H1 (cell line): ENCODE data around the gene GALC. TPM values are rescaled to one million over a fixed set of nuclear protein-coding genes. Genes with fewer than 3 reads are reported as not detected.

Source experiments
- CTCF ChIA-PET: fragments of 300-600 bp; sonication (Branson Sonifier 250); formaldehyde crosslinking; loops from one replicate; lab custom pipeline; 2021; ENCODE audit not compliant: partially characterized antibody; lab: Charles Lee
- POLR2A ChIA-PET: fragments of 300-600 bp; sonication (Branson Sonifier 250); formaldehyde crosslinking; loops from one replicate; lab custom pipeline; 2021; ENCODE audit warnings: inconsistent platforms; ENCODE audit not compliant: partially characterized antibody; lab: Charles Lee
- DNase-seq, 2 experiments: peaks; one replicate each; pipeline versions ENCODE4 v3.0.0 to v3.0.0-alpha.2; 2010 to 2022; ENCODE audit warnings: low spot score in 2 of 2, low read depth in 1 of 2, mixed read lengths in 1 of 2
- FAIRE-seq: peaks from 2 replicates; lab custom pipeline; 2011; peaks lifted over from hg19 to GRCh38; lab: Jason Lieb, UNC
- H2AFZ ChIP-seq: 2 replicates; pipeline ENCODE4 v1.8.1; 2012; ENCODE audit warnings: low read length, inconsistent platforms
- H2AK5ac ChIP-seq: 2 replicates; pipeline ENCODE4 v1.6.1; 2013; ENCODE audit warnings: low read depth, low read length
- H2BK120ac ChIP-seq: replicated peaks from 2 replicates; pipeline ENCODE3; 2013; ENCODE audit warnings: low read depth, low read length, inconsistent platforms
- H2BK12ac ChIP-seq: 2 replicates; pipeline ENCODE4 v1.6.1; 2013; ENCODE audit warnings: low read depth, low read length
- H2BK15ac ChIP-seq: 2 replicates; pipeline ENCODE4 v1.6.1; 2013; ENCODE audit warnings: low read length
- H2BK20ac ChIP-seq: 2 replicates; pipeline ENCODE4 v1.6.1; 2013; ENCODE audit warnings: low read length
- H2BK5ac ChIP-seq: 2 replicates; pipeline ENCODE4 v1.6.1; 2013; ENCODE audit warnings: low read depth, low read length
- H3K14ac ChIP-seq: 2 replicates; pipeline ENCODE4 v1.6.1; 2013; ENCODE audit warnings: inconsistent platforms; ENCODE audit not compliant: insufficient read length
- H3K18ac ChIP-seq: 2 replicates; pipeline ENCODE4 v1.6.1; 2013; ENCODE audit warnings: low read length; ENCODE audit errors: extremely low read depth
- H3K23ac ChIP-seq: 2 replicates; pipeline ENCODE4 v1.6.1; 2013; ENCODE audit warnings: inconsistent platforms; ENCODE audit not compliant: insufficient read length
- H3K23me2 ChIP-seq: 2 replicates; pipeline ENCODE4 v1.6.1; 2013; ENCODE audit warnings: low read depth, low read length
- H3K27ac ChIP-seq: 2 replicates; pipeline ENCODE4 v1.6.1; 2011; ENCODE audit warnings: low read depth, low read length, inconsistent platforms
- H3K27me3 ChIP-seq, 4 experiments: replicated peaks in 1 of 4; 1 replicate in 1 of 4; 2 replicates in 3 of 4; pipeline versions ENCODE4 v1.6.1 to v1.8.1; 2011 to 2013; ENCODE audit warnings: low read length in 3 of 4, mild to moderate bottlenecking in 3 of 4, inconsistent platforms in 2 of 4, mixed read lengths in 2 of 4, moderate library complexity in 1 of 4; ENCODE audit not compliant: control insufficient read depth in 3 of 4, insufficient read depth in 3 of 4; ENCODE audit errors: extremely low read depth in 1 of 4
- H3K36me3 ChIP-seq, 4 experiments: 2 replicates each; pipeline versions ENCODE4 v1.6.1 to v1.8.1; 2011 to 2013; ENCODE audit warnings: mild to moderate bottlenecking in 4 of 4, low read length in 3 of 4, moderate library complexity in 2 of 4, control low read depth in 1 of 4, inconsistent platforms in 1 of 4; ENCODE audit not compliant: insufficient read depth in 4 of 4, control insufficient read depth in 2 of 4
- H3K4ac ChIP-seq: replicated peaks from 2 replicates; pipeline ENCODE3; 2013; ENCODE audit warnings: low read length, low read depth, mixed read lengths, inconsistent platforms; ENCODE audit not compliant: insufficient read length
- H3K4me1 ChIP-seq, 4 experiments: replicated peaks in 1 of 4; 1 replicate in 1 of 4; 2 replicates in 3 of 4; pipeline versions ENCODE4 v1.6.1 to v1.8.1; 2011 to 2013; ENCODE audit warnings: low read length in 3 of 4, inconsistent platforms in 2 of 4, mixed read lengths in 1 of 4; ENCODE audit not compliant: insufficient read depth in 4 of 4, control insufficient read depth in 3 of 4
- H3K4me2 ChIP-seq, 2 experiments: 2 replicates each; pipeline versions ENCODE4 v1.6.1 to v1.8.1; 2011 to 2013; ENCODE audit warnings: low read depth in 2 of 2, low read length in 2 of 2, control low read depth in 1 of 2, inconsistent platforms in 1 of 2, mild to moderate bottlenecking in 1 of 2; ENCODE audit not compliant: insufficient read depth in 1 of 2
- H3K4me3 ChIP-seq, 4 experiments: fragments of 200-600, 300-600 bp in 1 of 4; sonication (generic), shearing (Covaris generic), sonication (Bioruptor Twin) in 1 of 4; 2 replicates each; pipeline versions ENCODE4 v1.5.1 to v1.8.1; 2011 to 2016; ENCODE audit warnings: low read length in 4 of 4, low read depth in 3 of 4, control low read depth in 2 of 4, inconsistent platforms in 2 of 4, mild to moderate bottlenecking in 2 of 4, mixed read lengths in 1 of 4, moderate library complexity in 1 of 4; ENCODE audit not compliant: insufficient read depth in 2 of 4; ENCODE audit errors: extremely low read depth in 1 of 4
- H3K56ac ChIP-seq: replicated peaks from 2 replicates; pipeline ENCODE3; 2013; ENCODE audit warnings: low read depth, mild to moderate bottlenecking, mixed read lengths, low read length, inconsistent platforms; ENCODE audit not compliant: insufficient read length
- H3K79me1 ChIP-seq: 2 replicates; pipeline ENCODE4 v1.6.1; 2013; ENCODE audit warnings: low read depth, low read length, control low read depth
- H3K79me2 ChIP-seq, 2 experiments: 2 replicates each; pipeline versions ENCODE4 v1.6.1 to v1.8.1; 2012 to 2013; ENCODE audit warnings: low read length in 2 of 2, mild to moderate bottlenecking in 2 of 2, inconsistent platforms in 1 of 2; ENCODE audit not compliant: insufficient read depth in 2 of 2, control insufficient read depth in 1 of 2
- H3K9ac ChIP-seq, 4 experiments: replicated peaks in 1 of 4; 1 replicate in 1 of 4; 2 replicates in 3 of 4; pipeline versions ENCODE4 v1.6.1 to v1.8.1; 2011 to 2013; ENCODE audit warnings: low read depth in 3 of 4, low read length in 3 of 4, control low read depth in 2 of 4, mild to moderate bottlenecking in 2 of 4, moderate library complexity in 2 of 4, inconsistent platforms in 1 of 4; ENCODE audit errors: extremely low read depth in 1 of 4
- H3K9me3 ChIP-seq, 2 experiments: 2 replicates each; pipeline versions ENCODE4 v1.6.1 to v1.8.1; 2012 to 2013; ENCODE audit warnings: mild to moderate bottlenecking in 2 of 2, moderate library complexity in 2 of 2, control low read depth in 1 of 2, inconsistent platforms in 1 of 2, low read depth in 1 of 2, low read length in 1 of 2, mixed read lengths in 1 of 2; ENCODE audit not compliant: insufficient read depth in 2 of 2
- H4K20me1 ChIP-seq, 2 experiments: replicated peaks in 1 of 2; 2 replicates each; pipeline versions ENCODE3 to v1.8.1; 2011 to 2013; ENCODE audit warnings: inconsistent platforms in 2 of 2, low read length in 2 of 2, mild to moderate bottlenecking in 1 of 2; ENCODE audit not compliant: insufficient read depth in 2 of 2, control insufficient read depth in 1 of 2
- H4K5ac ChIP-seq: 2 replicates; pipeline ENCODE4 v1.6.1; 2013; ENCODE audit warnings: low read length, low read depth, mixed read lengths, inconsistent platforms; ENCODE audit not compliant: insufficient read length
- H4K8ac ChIP-seq: 2 replicates; pipeline ENCODE4 v1.8.0; 2013; ENCODE audit warnings: mild to moderate bottlenecking, moderate library complexity, low read length, inconsistent platforms; ENCODE audit not compliant: insufficient read depth; ENCODE audit errors: extremely low read depth
- H4K91ac ChIP-seq: replicated peaks from 2 replicates; pipeline ENCODE3; 2013; ENCODE audit warnings: low read length, mixed read lengths, inconsistent platforms; ENCODE audit not compliant: insufficient read length
- BRCA1 ChIP-seq: IDR thresholded peaks from 2 replicates; pipeline ENCODE4 v1.6.1; 2012; ENCODE audit warnings: low read depth, low read length, improper control_type of control experiment
- CHD2 ChIP-seq: IDR thresholded peaks from 2 replicates; pipeline ENCODE4 v1.6.1; 2012; ENCODE audit warnings: low read length, improper control_type of control experiment
- CREB1 ChIP-seq: IDR thresholded peaks from 2 replicates; pipeline ENCODE4 v1.6.1; 2012; ENCODE audit warnings: inconsistent platforms
- JUN ChIP-seq: IDR thresholded peaks from 2 replicates; pipeline ENCODE4 v1.6.1; 2011; ENCODE audit warnings: low read depth, mild to moderate bottlenecking, improper control_type of control experiment, low read length
- PHF8 ChIP-seq: fragments of 200-600 bp; sonication (generic); conservative IDR thresholded peaks from 2 replicates; pipeline ENCODE4 v1.7.1; 2012; ENCODE audit warnings: low read depth, mild to moderate bottlenecking, inconsistent platforms, low read length, moderate library complexity
- POLR2A ChIP-seq, 2 experiments: IDR thresholded peaks; 1 replicate in 1 of 2; 2 replicates in 1 of 2; pipeline ENCODE4 v1.6.1; 2011; ENCODE audit warnings: low read depth in 2 of 2, low read length in 2 of 2, mild to moderate bottlenecking in 2 of 2; ENCODE audit errors: control extremely low read depth in 1 of 2
- RFX5 ChIP-seq: IDR thresholded peaks from 2 replicates; pipeline ENCODE4 v1.6.1; 2011; ENCODE audit warnings: low read depth, low read length, improper control_type of control experiment, borderline replicate concordance
- RXRA ChIP-seq: IDR thresholded peaks from 2 replicates; pipeline ENCODE4 v1.6.1; 2011; ENCODE audit warnings: low read depth, mild to moderate bottlenecking, low read length, moderate library complexity; ENCODE audit not compliant: insufficient read depth
- SAP30 ChIP-seq: fragments of 300-600 bp; sonication (generic); IDR thresholded peaks from 2 replicates; pipeline ENCODE4 v1.7.1; 2012; ENCODE audit warnings: low read length, moderate library complexity, mild to moderate bottlenecking, inconsistent platforms; ENCODE audit not compliant: insufficient read depth, insufficient replicate concordance
- SIX5 ChIP-seq: IDR thresholded peaks from 2 replicates; pipeline ENCODE4 v1.6.1; 2011; ENCODE audit warnings: mild to moderate bottlenecking, low read depth, low read length
- SP1 ChIP-seq: IDR thresholded peaks from 2 replicates; pipeline ENCODE4 v1.6.1; 2011; ENCODE audit warnings: low read depth, low read length
- SP4 ChIP-seq: IDR thresholded peaks from 2 replicates; pipeline ENCODE4 v1.6.1; 2012; ENCODE audit warnings: low read length, inconsistent platforms
- TAF7 ChIP-seq: optimal IDR thresholded peaks from 2 replicates; pipeline ENCODE3; 2011; ENCODE audit warnings: low read depth, mild to moderate bottlenecking, inconsistent platforms, low read length, moderate library complexity, borderline replicate concordance
- WGBS, 2 experiments: shearing (Covaris generic) in 1 of 2; methylation state at CpG; one replicate each; pipeline versions ENCODE4 v1.1.6 to v1.1.7; 2013 to 2015; ENCODE audit warnings: low lambda C conversion rate in 2 of 2, mixed read lengths in 2 of 2, inconsistent platforms in 1 of 2, low coverage in 1 of 2, missing lambda C conversion rate in 1 of 2; ENCODE audit not compliant: insufficient replicate concordance in 2 of 2, insufficient coverage in 1 of 2, insufficient read length in 1 of 2; ENCODE audit errors: extremely low coverage in 1 of 2, missing lambda C conversion rate in 1 of 2; 5-methylcytosine and 5-hydroxymethylcytosine counted together
- polyA plus RNA-seq, 7 experiments: library from polyadenylated mRNA; depleted of rRNA in 3 of 7; stranded (reverse) in 5 of 7; unstranded in 2 of 7; fragments of >200 nt in 5 of 7; fragments of 200-250 nt in 2 of 7; gene quantifications; 1 replicate in 5 of 7; 2 replicates in 1 of 7; 4 replicates in 1 of 7; pipeline versions ENCODE4 v1.2.1 to v1.2.3, GENCODE V29; 2011 to 2013; ENCODE audit warnings: missing spikeins in 2 of 7, mixed read lengths in 2 of 7
- total RNA-seq: library from RNA; stranded (reverse); fragmentation: NEBNext Ultra II Directional; extraction: Animal tissue kit (Norgen Biotek cat#: 25700); gene quantifications from 2 replicates; pipeline ENCODE4 v1.2.1, GENCODE V29; 2021
- TF ChIP-seq, protein P1 (sequence below), 3 experiments: IDR thresholded peaks; 1 replicate in 2 of 3; 2 replicates in 1 of 3; pipeline versions ENCODE4 v1.5.1 to v1.6.1; 2011; ENCODE audit warnings: low read length in 3 of 3, mild to moderate bottlenecking in 3 of 3, inconsistent platforms in 2 of 3, low read depth in 1 of 3, moderate library complexity in 1 of 3; ENCODE audit not compliant: insufficient read depth in 1 of 3; ENCODE audit errors: control extremely low read depth in 1 of 3

GALC gene
- total and polyA plus RNA-seq, 2 of the 8 experiments (the other 6 are each of a cell fraction or from before 2014, with no cell fraction given) = 6.1 to 12.3 TPM

DNA sequence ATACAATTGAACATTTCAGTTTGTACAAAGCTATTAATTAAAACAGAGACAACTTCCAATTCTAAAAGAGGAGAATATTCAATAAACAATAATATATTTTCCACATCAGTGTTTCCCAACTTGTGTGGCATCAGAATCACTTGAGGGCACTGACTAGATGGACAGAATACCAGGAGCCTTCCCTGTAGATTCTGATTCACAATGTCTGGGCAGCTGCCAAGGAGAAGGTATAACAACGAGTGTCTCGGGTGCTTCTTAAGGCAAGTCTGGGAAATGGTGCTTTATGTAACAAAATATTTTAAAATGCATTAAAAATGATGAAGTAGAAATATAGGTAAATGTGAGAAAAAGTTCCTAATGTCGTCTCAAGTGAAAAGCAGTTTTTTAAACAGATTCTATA, 26.2 kb downstream of the GALC start:
- Histone ChIP-seq H3K56ac (no peak overlapping the region), H3K4me2 (no peak overlapping the region), H2BK20ac (no peak overlapping the region), H3K14ac (no peak overlapping the region), H3K79me1 (no peaks in the 10 kb centered on the region), H3K18ac (no peak overlapping the region), H3K4me1 (no peaks in the 10 kb centered on the region), H2BK120ac (no peak overlapping the region), H3K23ac (no peak overlapping the region), H4K5ac (no peak overlapping the region), H3K36me3 (0 out of 8 replicates have a peak, but pooled peaks cover 0 to 2% (median 0%) of the 10 kb centered on the region in 4 experiments), H4K8ac (no peak overlapping the region), H2BK15ac (no peak overlapping the region), H4K20me1 (no peaks in the 10 kb centered on the region), H3K4me3 (no peak overlapping the region), H2BK5ac (no peak overlapping the region), H3K27ac (no peak overlapping the region), H2AFZ (no peak overlapping the region), H3K23me2 (no peaks in the 10 kb centered on the region), H2BK12ac (no peak overlapping the region), H2AK5ac (no peak overlapping the region), H3K27me3 (no peaks in the 10 kb centered on the region), H3K9me3 (no peaks in the 10 kb centered on the region), H3K79me2 (no peaks in the 10 kb centered on the region), H4K91ac (no peak overlapping the region), H3K4ac (no peak overlapping the region), H3K9ac (no peak overlapping the region)
- ChIA-PET CTCF (no interaction called here), POLR2A (no interaction called here)
- DNase-seq (no peak), FAIRE-seq (no peak)
- 84% methylated on average over 3 of the region's 3 CpGs; no CpG with 5 or more reads in 1 of the 2 experiments for WGBS, 2 experiments
- TF ChIP-seq SIX5 (no peak), TAF7 (no peak), RFX5 (no peak), POLR2A (IDR thresholded peaks at IDR 0.05; ENCODE audit: control extremely low read depth in 1 of 2, low read depth in 2 of 2, low read length in 2 of 2) (no peak), CHD2 (no peak), SP1 (no peak), BRCA1 (no peak), PHF8 (no peak), JUN (no peak), SP4 (no peak), SAP30 (no peak), RXRA (no peak), CREB1 (no peak)
- TF ChIP-seq, protein P1, sequence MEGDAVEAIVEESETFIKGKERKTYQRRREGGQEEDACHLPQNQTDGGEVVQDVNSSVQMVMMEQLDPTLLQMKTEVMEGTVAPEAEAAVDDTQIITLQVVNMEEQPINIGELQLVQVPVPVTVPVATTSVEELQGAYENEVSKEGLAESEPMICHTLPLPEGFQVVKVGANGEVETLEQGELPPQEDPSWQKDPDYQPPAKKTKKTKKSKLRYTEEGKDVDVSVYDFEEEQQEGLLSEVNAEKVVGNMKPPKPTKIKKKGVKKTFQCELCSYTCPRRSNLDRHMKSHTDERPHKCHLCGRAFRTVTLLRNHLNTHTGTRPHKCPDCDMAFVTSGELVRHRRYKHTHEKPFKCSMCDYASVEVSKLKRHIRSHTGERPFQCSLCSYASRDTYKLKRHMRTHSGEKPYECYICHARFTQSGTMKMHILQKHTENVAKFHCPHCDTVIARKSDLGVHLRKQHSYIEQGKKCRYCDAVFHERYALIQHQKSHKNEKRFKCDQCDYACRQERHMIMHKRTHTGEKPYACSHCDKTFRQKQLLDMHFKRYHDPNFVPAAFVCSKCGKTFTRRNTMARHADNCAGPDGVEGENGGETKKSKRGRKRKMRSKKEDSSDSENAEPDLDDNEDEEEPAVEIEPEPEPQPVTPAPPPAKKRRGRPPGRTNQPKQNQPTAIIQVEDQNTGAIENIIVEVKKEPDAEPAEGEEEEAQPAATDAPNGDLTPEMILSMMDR (IDR thresholded peaks at IDR 0.05; ENCODE audit: control extremely low read depth in 1 of 3, insufficient read depth in 1 of 3, low read depth in 1 of 3, low read length in 3 of 3) = no peak
